HG02610 (cell line): ENCODE measurements around the gene UBE4B.

Experiments
- ATAC-seq: cut with Tn5 transposase; IDR thresholded peaks from one replicate; pipeline ENCODE4 v1.9.1; 2021; ENCODE audit warnings: mild to moderate bottlenecking, moderate library complexity; ENCODE audit not compliant: unreplicated experiment

Gene UBE4B

DNA sequence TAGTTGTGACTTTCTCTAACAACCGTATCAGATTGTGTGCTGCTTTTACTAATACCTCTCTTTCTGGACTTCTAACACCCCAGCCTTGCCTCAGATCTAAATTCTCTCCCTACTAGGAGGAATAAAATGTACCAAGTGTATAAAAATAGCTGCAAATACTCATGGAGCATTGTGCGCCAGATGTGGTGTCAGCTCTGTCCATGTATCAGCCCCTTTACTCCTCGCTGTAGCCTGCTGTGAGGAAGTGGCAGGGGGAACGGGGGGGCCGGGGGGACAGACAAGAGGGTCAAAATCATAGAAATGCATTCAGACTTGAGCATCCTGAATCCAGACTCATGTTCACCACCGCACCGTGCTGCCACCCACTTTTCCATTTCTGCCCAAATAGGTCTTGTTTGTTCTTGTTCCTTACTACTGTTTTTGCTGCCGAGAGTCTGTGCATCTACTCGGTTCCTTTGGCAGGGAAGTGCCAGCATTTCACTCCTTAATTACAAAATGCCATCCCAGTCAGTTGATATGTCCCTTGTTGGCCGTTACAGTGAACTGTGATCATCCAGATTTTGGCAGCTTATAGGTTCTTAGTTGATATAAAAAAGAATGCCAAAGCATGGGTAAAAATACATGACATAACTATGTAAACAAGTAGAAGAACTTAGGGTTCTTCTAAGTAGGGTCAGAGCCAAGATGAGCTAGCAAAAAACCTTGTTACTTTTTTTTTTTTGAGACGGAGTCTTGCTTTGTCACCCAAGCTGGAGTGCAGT lies 76.4 kb downstream of the UBE4B start:
- ATAC-seq, result no peak

DNA sequence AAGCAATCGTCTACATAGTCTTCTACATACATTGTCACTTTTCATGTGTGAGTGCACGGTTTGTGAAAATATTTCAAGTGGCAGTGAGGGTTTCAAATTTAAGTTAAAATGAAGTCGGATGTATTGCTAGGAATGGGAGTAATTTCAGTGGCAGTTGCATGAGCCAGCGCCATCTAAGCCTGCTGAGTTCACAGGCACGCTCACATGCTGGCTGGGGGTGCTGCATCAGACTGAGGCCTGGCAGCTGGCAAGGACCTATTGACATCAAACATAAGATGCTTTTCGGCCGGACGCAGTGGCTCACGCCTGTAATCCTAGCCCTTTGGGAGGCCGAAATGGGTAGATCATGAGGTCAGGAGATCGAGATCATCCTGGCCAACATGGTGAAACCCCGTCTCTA lies 80.7 kb downstream of the UBE4B start:
- no peak for ATAC-seq

DNA sequence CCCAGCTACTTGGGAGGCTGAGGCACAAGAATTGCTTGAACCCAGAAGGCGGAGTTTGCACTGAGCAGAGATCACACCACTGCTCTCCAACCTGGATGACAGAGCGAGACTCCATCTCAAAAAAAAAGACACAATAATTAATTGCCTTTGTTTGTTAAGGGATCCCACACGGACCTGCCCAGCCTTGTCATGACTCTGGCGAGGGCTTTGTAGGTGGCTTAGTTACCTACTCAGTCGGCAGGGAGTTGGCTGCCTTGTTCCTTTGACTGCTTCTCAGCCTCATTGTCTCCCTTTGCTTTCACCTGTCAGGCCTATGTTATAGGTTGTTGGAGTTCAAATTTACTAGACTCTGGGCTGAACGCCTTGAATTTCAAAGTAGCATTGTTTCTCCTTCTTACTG lies 82.0 kb downstream of the UBE4B start:
- ATAC-seq, result no peak

DNA sequence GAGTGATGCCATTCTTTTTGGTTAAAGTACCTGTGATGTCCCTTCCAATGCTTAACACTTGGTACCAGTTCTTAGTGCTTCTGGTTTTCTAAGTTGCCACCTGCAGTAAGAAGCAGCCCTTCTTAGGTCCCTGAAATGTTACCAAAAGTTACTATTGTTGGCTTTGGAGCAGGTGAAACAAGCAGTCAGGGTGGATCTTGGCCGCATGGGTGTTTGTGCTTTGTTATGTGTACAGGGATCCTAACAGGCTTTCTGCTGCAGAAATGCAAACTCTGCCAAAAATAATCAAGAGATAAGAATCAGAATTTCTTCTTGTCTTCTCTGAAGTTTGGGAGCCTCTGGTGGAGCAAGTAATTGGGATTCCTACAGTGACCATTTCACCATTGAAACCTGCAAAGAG lies 84.4 kb downstream of the UBE4B start:
- no peak for ATAC-seq

DNA sequence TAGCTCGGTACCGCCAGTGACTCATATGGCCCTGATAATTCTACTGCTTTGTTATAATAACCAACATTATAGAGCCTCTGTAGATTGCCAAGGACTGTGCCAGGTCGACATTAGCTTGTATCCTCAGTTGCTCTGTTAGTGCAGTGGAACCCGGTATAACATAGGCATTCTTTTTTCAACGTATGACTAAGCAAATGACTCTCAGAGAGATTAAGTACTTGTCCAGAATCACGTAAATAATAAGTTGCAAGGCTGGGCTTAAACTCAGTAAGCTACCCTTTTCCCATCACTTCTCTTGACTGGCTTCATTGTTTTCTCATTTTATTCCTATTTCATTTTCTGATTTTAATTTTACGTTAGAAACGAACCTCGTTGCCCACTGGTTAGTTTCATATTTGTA lies 85.1 kb downstream of the UBE4B start:
- no peak for ATAC-seq

DNA sequence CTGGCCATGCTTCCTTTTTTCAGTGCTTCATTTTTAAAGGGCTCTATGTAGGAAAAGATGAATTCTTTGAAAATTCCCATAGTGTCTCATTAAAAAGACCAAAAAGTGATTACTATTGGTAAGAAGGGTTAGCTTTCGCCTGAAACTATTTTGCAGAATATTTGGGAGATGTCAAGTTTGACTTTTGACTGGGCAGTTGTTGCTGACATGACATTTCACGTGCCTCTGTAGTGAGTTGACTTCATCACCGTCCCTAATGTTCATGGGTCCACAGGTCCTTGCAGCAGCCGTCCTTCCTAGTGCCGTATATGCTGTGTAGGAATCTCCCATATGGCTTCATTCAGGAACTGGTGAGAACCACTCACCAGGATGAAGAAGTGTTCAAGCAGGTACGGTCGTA lies 88.9 kb downstream of the UBE4B start:
- no peak for ATAC-seq

DNA sequence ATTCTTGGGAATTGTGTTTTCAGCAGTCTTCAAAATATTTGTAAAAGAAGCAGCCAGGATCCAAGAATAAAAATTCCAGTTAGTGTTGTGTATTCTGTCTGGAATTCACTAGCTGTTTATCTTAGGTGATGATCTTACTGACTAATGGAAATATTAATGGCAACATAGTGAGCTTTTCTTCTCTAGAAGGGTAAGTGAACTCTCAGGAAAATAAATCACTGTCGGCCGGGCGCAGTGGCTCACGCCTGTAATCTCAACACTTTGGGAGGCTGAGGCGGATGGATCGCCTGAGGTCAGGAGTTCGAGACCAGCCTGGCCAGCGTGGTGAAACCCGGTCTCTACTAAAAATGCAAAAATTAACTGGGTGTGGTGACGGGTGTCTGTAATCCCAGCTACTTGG lies 90.2 kb downstream of the UBE4B start:
- no peak for ATAC-seq

DNA sequence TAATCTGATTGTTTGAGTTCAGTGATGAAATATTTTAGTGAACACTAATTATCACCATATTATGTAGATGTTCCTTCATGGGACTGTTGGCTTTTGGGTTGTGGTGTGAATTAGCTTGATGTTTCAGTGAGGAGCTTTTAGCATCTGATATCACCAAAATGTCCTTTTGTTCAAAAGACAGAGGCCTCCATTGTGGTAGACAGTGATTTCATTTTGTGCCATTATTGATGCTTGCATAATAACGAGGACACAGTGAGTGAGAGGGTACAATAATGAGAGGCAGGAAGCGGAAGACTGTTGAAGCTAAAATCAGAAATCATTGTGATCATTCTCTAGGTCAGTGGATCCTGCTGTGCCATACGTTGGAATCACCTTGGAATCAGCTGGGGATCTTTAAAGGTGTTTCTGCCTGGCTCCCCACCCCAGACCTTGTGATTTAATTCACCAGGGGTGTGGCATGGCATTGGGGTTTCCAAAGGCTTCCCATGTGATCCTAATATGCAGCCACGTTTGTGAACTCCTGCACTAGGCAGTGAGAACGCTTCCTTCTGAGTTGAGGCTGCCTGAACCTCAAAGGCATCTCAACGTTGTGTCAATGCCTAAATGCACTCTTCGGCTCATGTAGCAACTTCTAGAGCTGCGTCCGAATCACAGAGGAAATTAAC lies 95.5 kb downstream of the UBE4B start:
- no peak for ATAC-seq

DNA sequence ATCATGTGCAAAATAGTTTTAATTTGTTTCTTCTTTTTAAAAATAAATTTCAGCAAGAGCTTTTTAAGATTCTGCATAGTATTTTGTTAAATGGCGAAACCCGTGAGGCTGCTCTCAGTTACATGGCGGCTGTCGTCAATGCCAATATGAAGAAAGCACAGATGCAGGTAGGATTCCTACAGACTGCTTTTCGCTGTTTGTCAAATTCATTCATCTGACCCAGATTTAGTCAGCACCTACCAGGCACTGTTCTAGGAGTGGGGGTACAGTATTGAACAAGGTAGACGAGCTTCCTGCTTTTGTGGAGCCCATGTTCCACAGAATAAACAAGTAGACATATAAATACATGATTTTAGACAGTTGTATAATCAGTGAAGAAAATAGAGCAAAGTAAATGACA lies 99.6 kb downstream of the UBE4B start:
- ATAC-seq, result no peak

DNA sequence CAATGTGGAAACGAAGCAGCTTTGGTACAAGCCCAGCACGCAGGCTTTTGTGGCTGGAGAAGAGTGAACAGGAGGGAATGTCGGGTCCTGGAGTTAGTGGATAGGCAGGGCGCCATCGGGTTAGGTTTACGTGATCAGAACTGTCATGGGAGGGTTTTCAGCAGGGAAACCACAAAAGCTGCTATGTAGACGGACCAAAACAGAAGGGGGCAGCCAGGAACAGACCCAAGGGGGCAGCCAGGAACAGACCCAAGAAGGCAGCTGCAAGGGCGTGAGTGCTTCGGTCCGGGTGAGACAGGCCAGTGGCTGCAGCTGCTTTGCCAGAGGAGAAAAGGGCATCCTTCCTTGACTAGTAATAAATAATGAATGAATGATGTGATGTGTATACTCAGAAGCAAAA lies 100.1 kb downstream of the UBE4B start:
- ATAC-seq, result no peak

DNA sequence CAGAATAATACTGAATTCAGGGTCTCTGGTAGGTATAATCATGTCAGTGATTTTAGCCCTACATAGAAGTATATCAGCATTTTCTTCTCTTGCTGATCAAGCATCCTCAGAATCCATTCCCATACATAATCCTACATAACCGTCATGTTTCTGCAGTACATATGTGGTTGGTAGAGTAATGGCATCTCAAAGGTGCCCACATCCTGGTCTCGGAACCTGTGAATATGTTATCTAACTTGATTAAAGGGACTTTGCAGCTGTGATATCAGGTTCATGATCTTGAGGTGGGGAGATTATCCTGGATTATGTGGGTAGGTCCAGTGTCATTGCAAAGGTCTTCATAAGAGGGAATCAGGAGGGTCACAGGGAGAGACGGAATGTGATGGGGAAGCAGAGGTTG lies 108.2 kb downstream of the UBE4B start:
- ATAC-seq, result no peak

DNA sequence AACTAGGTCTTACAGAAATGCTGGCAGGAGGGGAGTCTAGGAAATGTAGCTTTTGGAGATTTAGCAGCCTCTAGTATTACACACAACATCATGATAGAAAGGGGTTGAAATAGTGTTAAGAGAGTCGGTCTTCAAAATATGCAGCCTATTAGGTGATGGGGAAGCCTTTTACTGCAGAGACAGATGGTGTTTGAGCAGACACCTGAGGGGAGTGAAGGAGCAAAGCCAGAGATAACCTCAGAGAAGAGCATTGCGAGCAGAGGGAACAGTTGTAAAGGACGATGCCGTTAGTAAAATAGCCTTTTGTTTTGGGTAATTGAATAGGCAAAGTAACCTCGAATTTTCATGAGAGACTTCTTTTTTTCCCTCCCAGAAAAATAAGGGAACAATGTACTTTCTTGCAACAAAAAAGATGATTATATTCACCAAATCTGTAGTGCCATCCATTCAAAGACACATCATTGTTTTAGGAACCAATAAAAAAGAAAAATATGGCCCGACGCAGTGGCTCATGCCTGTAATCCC lies 111.3 kb downstream of the UBE4B start:
- no peak for ATAC-seq

DNA sequence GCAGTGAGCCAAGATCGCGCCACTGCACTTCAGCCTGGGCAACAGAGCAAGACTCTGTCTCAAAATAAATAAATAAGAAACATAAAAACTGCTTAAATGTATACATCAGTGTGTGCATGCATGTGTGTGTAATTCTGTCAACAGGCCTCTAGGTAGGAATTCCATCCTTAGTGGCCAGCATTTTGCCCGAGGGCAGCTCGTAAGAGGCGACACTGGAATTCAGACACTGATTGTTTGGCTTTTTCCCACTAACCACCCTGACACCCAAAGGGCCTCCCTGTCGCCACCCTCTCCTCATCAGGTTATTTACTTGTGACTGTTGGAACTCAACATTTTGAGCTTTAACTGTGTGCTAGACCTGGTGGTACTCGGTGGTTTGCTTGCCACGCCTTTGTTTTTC lies 113.6 kb downstream of the UBE4B start:
- ATAC-seq, result no peak

DNA sequence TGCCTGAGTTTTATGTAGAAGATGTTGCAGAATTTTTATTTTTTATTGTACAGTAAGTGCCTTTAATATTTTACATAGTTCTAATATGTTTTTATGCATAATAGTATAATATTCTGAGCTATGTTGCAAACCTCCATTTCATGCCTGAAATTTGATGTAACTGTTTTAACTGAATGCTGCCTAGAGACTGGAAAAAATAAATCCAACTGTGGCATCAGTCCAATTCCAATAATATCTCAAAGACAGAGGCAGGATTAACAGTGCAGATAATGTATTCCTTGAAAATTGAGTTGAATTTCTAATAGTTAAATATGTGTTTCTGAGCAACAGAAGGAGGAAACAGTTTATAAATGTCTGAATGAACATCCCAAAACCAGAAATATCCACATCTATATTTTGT lies 116.5 kb downstream of the UBE4B start:
- ATAC-seq, result no peak

DNA sequence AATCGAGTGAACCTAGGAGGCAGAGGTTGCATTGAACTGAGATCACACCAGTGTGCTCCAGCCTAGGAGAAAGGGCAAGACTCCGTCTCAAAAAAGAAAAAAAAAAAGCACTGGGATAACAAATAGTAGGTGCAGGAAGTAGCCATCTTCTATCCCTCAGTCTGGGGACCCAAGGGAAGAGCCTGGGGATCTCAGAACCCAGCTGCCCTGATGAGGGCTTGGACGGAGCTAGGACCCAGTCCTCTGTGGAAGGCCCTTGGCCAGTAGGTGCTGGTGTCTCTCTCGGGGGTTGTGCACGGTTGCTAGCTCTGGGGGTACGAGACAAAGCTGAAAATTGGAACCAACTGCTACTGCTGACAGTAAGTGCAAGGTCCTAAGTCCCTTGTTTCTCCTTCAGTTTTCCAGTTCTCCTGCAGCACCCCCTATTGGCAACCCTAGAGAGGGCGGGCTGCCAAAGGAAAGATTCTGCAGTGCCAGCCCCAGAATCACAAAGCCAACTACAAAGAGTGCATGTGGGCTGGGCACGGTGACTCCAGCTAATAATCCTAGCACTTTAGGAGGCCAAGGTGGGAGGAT lies 120.0 kb downstream of the UBE4B start:
- no peak for ATAC-seq

DNA sequence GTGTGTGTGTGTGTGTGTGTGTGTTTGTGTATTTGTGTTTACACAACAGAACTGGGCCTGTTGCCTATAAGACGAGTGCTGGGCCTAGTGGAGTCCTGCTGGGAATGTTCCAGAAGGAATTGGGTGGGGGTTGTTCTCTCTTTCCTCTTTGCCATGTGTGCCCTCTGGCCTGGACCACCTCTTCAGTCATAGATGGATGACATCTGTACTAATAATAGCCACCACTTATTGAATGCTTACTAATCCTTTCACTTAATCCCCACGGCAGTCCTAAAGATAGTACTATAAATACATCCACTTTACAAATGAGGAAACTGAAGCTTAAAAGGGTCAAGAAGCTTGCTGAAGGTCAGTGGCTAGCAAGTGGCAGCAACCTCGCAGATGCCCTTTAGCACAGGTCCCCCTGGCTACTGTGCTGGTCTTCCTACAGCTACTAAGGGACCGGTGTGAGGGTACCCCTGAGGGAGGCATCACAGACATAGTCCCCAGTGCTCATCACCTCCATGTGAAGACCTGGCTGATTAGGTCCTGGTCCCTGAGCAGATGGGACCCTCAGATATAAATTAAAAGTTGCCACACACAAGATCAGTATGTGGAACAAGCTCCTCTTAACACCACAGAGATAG lies 122.4 kb downstream of the UBE4B start:
- ATAC-seq, result no peak

DNA sequence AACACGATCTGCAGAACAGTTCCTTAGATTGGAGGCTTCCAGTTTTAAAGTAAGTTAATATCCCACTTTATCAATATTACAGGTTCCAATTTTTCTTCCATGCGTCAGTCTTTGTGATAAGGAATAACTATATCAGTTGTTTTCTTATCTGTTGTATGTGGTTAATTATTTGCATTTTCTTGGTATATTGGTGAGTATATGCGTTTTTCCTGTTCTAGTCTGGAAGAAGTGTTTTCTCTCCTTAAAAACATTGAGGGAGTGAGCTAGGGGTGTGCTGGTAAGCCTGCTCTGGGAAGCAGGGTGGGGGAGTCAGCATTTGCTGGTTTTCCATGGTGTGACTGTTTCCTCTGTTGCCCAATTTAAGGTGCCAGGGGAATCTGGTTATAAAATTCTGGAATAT lies 127.4 kb downstream of the UBE4B start:
- no peak for ATAC-seq

DNA sequence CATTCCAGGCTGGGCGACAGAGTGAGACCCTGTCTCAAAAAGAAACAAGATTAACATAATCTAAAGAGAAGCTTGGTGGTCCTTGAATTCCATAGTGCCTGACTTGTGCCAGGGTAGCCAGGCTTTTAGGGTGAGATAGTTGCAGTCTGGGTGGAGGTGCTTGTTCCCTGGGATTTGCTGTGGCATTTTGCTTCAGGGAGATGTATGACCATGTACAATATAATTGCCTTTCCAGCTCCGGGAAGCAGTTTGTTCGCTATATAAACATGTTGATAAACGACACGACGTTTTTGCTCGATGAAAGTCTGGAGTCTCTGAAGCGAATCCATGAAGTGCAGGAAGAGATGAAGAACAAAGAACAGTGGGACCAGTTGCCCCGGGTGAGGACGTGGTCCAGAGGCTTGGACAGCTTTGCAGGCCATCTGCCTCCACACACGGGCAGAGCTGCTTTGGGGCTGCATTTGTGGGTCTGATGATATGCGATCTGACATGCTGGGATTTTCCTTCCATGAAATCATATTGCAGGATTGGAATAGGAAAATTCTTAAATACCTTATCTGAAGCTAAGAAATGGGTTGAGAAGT lies 128.2 kb downstream of the UBE4B start:
- no peak for ATAC-seq

DNA sequence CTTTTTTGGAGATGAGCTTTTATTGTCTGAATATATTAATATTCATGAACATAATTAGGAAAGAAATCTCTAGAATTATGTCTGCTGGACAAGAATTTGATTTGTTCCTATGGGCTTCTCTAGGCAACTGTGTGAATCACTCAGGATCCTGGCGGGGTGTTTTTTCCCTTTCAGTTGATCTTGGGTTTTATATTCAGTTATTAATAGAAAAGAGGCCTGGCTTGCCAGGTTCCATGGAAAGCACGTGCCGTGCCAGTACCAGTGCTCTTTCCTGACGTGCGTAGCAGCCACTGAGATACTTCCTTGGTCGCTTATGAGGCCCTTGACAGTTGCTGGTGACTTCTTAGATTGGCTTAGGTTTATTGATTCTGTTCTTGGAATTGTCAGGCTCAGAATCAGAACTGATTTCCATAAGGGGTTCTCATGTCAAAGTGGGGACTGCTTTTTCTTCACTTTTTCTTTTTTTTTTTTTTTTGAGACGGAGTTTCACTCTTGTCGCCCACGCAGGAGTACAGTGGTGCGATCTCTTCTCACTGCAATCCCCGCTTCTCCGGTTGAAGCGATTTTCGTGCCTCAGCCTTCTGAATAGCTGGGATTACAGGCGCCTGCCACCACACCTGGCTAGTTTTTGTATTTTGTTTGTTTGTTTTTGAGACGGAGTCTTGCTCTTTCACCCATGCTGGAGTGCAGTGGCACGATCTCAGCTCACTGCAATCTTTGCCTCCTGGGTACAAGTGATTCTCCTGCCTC lies 129.0 kb downstream of the UBE4B start:
- no peak for ATAC-seq

DNA sequence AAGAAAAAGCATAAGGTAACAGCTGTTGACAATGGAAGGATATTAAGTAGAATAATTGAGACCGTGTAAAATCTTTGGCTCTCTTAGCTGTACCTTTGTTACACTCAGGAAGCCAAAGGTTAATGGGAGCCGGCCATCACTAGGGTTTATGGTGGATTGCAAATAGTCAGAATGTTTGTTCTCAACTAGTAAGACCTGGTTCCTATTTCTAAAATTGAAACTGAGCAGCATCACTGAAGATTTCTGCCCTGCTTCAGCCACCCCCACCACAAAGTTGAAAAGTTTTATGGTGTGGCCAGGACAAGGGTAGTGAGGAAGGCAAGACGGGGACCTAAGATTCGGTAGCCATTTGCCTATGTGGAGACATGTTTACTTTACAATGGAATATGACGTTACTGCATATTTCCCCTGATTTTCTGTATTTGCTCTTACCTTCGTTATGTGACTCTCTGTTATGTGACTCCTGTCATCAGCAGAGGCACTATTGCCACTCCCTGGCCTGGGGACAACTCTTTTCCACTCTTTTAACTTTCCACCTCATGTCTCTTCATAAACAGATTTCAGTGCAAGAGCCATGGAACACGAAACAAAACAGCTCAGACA lies 136.3 kb downstream of the UBE4B start:
- no peak for ATAC-seq
